ENCODE measurements around the gene ASIC5.

GRCh38 chr4:155899891-155900290, 33.8 kb upstream of the ASIC5 start:
- TF ChIP-seq CTCF (IDR thresholded peaks at IDR 0.05), result no peak
- no peak for TF ChIP-seq POLR2A (IDR thresholded peaks at IDR 0.05)

All from heart left ventricle (tissue), 13 donors.